Tibial nerve (tissue), 4 donors: Measurements from ENCODE around the gene MALAT1.
"Not testable (repeated sequence)": the region's sequence is repeated elsewhere in the genome, so short reads cannot be mapped to it uniquely, and the experiment has no call there.

ENCODE experiments used
- EP300 ChIP-seq, 2 donors: sonication (generic); formaldehyde crosslinking; IDR thresholded peaks; one replicate each; pipeline ENCODE4 v1.6.1; 2017; ENCODE audit warnings: antibody characterized with exemption in 2 of 2, mild to moderate bottlenecking in 1 of 2
- TF ChIP-seq, protein P1 (sequence below), 5 experiments: fragments of 200-600 bp in 3 of 5; fragments of 450-650 bp in 2 of 5; sonication (generic) in 3 of 5; IDR thresholded peaks; one replicate each; pipeline ENCODE4 v1.5.1; 2016 to 2019; ENCODE audit warnings: antibody characterized with exemption in 5 of 5, mild to moderate bottlenecking in 3 of 5, moderate library complexity in 2 of 5

DNA sequence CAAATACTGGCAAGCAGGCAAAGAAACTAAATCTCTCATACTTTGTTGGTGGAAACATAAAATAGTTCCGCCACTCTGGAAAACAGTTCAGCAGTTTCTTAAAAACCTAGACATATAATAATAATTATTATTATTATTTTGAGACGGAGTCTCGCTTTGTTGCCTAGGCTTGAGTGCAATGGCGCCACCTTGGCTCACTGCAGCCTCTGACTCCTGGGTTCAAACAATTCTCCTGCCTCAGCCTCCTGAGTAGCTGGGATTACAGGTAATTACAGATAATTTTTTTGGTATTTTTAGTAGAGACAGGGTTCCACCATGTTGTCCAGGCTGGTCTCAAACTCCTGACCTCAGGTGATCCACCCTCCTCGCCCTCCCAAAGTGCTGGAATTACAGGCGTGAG is 31.5 kb upstream of the MALAT1 start:
- TF ChIP-seq, protein P1, sequence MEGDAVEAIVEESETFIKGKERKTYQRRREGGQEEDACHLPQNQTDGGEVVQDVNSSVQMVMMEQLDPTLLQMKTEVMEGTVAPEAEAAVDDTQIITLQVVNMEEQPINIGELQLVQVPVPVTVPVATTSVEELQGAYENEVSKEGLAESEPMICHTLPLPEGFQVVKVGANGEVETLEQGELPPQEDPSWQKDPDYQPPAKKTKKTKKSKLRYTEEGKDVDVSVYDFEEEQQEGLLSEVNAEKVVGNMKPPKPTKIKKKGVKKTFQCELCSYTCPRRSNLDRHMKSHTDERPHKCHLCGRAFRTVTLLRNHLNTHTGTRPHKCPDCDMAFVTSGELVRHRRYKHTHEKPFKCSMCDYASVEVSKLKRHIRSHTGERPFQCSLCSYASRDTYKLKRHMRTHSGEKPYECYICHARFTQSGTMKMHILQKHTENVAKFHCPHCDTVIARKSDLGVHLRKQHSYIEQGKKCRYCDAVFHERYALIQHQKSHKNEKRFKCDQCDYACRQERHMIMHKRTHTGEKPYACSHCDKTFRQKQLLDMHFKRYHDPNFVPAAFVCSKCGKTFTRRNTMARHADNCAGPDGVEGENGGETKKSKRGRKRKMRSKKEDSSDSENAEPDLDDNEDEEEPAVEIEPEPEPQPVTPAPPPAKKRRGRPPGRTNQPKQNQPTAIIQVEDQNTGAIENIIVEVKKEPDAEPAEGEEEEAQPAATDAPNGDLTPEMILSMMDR (IDR thresholded peaks at IDR 0.05), result not testable (repeated sequence)
- TF ChIP-seq EP300 (IDR thresholded peaks at IDR 0.05), result not testable (repeated sequence)
